Left forelimb (tissue), 1 donor: ENCODE measurements around the gene TMED10.
"Not testable (repeated sequence)": the region's sequence is repeated elsewhere in the genome, so short reads cannot be mapped to it uniquely, and the experiment has no call there.

Source experiments
- DNase-seq: peaks from one replicate; pipeline ENCODE4 v3.0.0-alpha.2; 2018; ENCODE audit warnings: low spot score

TMED10 gene

GRCh38 chr14:75158843-75159614 lies 17.4 kb downstream of the TMED10 start:
- DNase-seq: no peak

GRCh38 chr14:75156901-75157300 lies 19.5 kb downstream of the TMED10 start:
- DNase-seq: no peak

- DNase-seq: no peak
Measured at GRCh38 chr14:75156111-75156510, 20.3 kb downstream of the TMED10 start.

- DNase-seq: no peak
Measured at GRCh38 chr14:75155169-75155568, 21.2 kb downstream of the TMED10 start.

GRCh38 chr14:75153295-75153694 lies 23.1 kb downstream of the TMED10 start:
- no peak for DNase-seq

- DNase-seq: no peak
Measured at GRCh38 chr14:75151851-75152250, 24.6 kb downstream of the TMED10 start.

- DNase-seq: not testable (repeated sequence)
Measured at GRCh38 chr14:75150637-75151036, 25.8 kb downstream of the TMED10 start.

GRCh38 chr14:75150150-75150549 lies 26.3 kb downstream of the TMED10 start:
- DNase-seq: no peak

GRCh38 chr14:75147423-75148071 lies 28.9 kb downstream of the TMED10 start:
- no peak for DNase-seq

- no peak for DNase-seq
Measured at GRCh38 chr14:75144944-75145343, 31.5 kb downstream of the TMED10 start.

GRCh38 chr14:75143761-75144527 lies 32.5 kb downstream of the TMED10 start:
- no peak for DNase-seq

GRCh38 chr14:75142494-75142893 lies 33.9 kb downstream of the TMED10 start:
- no peak for DNase-seq

GRCh38 chr14:75141967-75142366 lies 34.4 kb downstream of the TMED10 start:
- no peak for DNase-seq

GRCh38 chr14:75141062-75141461 lies 35.4 kb downstream of the TMED10 start:
- DNase-seq: no peak

- DNase-seq: no peak
Measured at GRCh38 chr14:75140620-75141019, 35.8 kb downstream of the TMED10 start.

GRCh38 chr14:75139185-75139584 lies 37.2 kb downstream of the TMED10 start:
- no peak for DNase-seq

- DNase-seq: no peak
Measured at GRCh38 chr14:75138492-75138891, 37.9 kb downstream of the TMED10 start.

- DNase-seq: no peak
Measured at GRCh38 chr14:75134644-75135043, 41.8 kb downstream of the TMED10 start.

- DNase-seq: no peak
Measured at GRCh38 chr14:75133597-75133996, 42.8 kb downstream of the TMED10 start.

- no peak for DNase-seq
Measured at GRCh38 chr14:75132382-75133086, 43.9 kb downstream of the TMED10 start.

- DNase-seq: no peak
Measured at GRCh38 chr14:75128596-75128990, 47.8 kb downstream of the TMED10 start.

GRCh38 chr14:75127903-75128595 lies 48.4 kb downstream of the TMED10 start:
- no peak for DNase-seq
